Smooth muscle cell (in vitro differentiated cells): ENCODE data around the gene CFD. TPM values are rescaled to one million over a fixed set of nuclear protein-coding genes. Genes with fewer than 3 reads are reported as not detected.

Experiments used
- DNase-seq: peaks from one replicate; lab custom pipeline; 2025; ENCODE audit not compliant: unreplicated experiment; lab: John Stamatoyannopoulos, UW
- H2AFZ ChIP-seq: fragments of 200-600 bp; sonication (generic); 2 replicates; pipeline ENCODE4 v1.6.0; 2016; ENCODE audit warnings: antibody characterized with exemption, low read depth, mild to moderate bottlenecking
- H3F3A ChIP-seq: fragments of 200-600 bp; sonication (generic); 2 replicates; pipeline ENCODE4 v1.6.0; 2017; ENCODE audit warnings: antibody characterized with exemption, low read depth
- H3K27ac ChIP-seq: fragments of 200-600 bp; sonication (generic); 2 replicates; pipeline ENCODE4 v1.5.1; 2016; ENCODE audit warnings: low read depth, mild to moderate bottlenecking
- H3K27me3 ChIP-seq: fragments of 200-600 bp; sonication (generic); 2 replicates; pipeline ENCODE4 v1.6.1; 2016; ENCODE audit warnings: low read depth, mild to moderate bottlenecking
- H3K36me3 ChIP-seq: fragments of 200-600 bp; sonication (generic); 2 replicates; pipeline ENCODE4 v1.5.1; 2016; ENCODE audit warnings: low read depth
- H3K4me1 ChIP-seq: fragments of 200-600 bp; sonication (generic); 2 replicates; pipeline ENCODE4 v1.5.1; 2016; ENCODE audit warnings: low read depth
- H3K4me2 ChIP-seq: fragments of 200-600 bp; sonication (generic); 2 replicates; pipeline ENCODE4 v1.6.0; 2016; ENCODE audit warnings: mild to moderate bottlenecking
- H3K4me3 ChIP-seq: fragments of 200-600 bp; sonication (generic); 2 replicates; pipeline ENCODE4 v1.5.1; 2016; ENCODE audit warnings: mild to moderate bottlenecking
- H3K79me2 ChIP-seq: fragments of 200-600 bp; sonication (generic); 2 replicates; pipeline ENCODE4 v1.6.0; 2016; ENCODE audit warnings: low read depth, mild to moderate bottlenecking
- H3K9ac ChIP-seq: fragments of 200-600 bp; sonication (generic); 2 replicates; pipeline ENCODE4 v1.6.0; 2016; ENCODE audit warnings: low read depth
- H3K9me3 ChIP-seq: fragments of 200-600 bp; sonication (generic); replicated peaks from 2 replicates; pipeline ENCODE4 v1.5.1; 2016; ENCODE audit warnings: low read depth
- H4K20me1 ChIP-seq: fragments of 200-600 bp; sonication (generic); 2 replicates; pipeline ENCODE4 v1.6.0; 2016; ENCODE audit warnings: low read depth
- CTCF ChIP-seq: fragments of 200-600 bp; sonication (generic); IDR thresholded peaks from 2 replicates; pipeline ENCODE4 v1.5.1; 2017; ENCODE audit warnings: borderline replicate concordance, mild to moderate bottlenecking, antibody characterized with exemption; ENCODE audit not compliant: insufficient read depth, poor library complexity, severe bottlenecking
- WGBS: methylation state at CpG from one replicate; pipeline ENCODE4 v1.1.7; 2016; ENCODE audit warnings: low lambda C conversion rate; 5-methylcytosine and 5-hydroxymethylcytosine counted together
- polyA plus RNA-seq: library from polyadenylated mRNA; unstranded; fragments of >200 nt; fragmentation: Nextera tagmentation; extraction: Ambion mirVana; gene quantifications from 2 replicates; pipeline ENCODE4 v1.2.1, GENCODE V29; 2016
- total RNA-seq: library from RNA; depleted of rRNA; stranded (reverse); fragments of >200 nt; gene quantifications from 2 replicates; pipeline ENCODE4 v1.2.3, GENCODE V29; 2014

CFD gene
- total and polyA plus RNA-seq, 2 experiments from 2014 or later = 0.34 TPM; not detected in 1

- Histone ChIP-seq H3K9me3 (no peaks in the 10 kb centered on the region), H3K4me2 (no peak overlapping the region), H3F3A (no peaks in the 10 kb centered on the region), H3K79me2 (no peaks in the 10 kb centered on the region), H4K20me1 (peaks cover 75% of the 10 kb centered on the region), H2AFZ (no peak overlapping the region), H3K27ac (no peak overlapping the region), H3K4me1 (no peaks in the 10 kb centered on the region), H3K27me3 (no peaks in the 10 kb centered on the region), H3K36me3 (no peaks in the 10 kb centered on the region), H3K4me3 (no peak overlapping the region), H3K9ac (no peak overlapping the region)
- DNase-seq = no peak
- 59% methylated on average over 15 of the region's 22 CpGs for WGBS
- TF ChIP-seq CTCF = peak; percentile 12
Observed at GRCh38 chr19:883661-884211, 24.3 kb downstream of the CFD start.

DNA sequence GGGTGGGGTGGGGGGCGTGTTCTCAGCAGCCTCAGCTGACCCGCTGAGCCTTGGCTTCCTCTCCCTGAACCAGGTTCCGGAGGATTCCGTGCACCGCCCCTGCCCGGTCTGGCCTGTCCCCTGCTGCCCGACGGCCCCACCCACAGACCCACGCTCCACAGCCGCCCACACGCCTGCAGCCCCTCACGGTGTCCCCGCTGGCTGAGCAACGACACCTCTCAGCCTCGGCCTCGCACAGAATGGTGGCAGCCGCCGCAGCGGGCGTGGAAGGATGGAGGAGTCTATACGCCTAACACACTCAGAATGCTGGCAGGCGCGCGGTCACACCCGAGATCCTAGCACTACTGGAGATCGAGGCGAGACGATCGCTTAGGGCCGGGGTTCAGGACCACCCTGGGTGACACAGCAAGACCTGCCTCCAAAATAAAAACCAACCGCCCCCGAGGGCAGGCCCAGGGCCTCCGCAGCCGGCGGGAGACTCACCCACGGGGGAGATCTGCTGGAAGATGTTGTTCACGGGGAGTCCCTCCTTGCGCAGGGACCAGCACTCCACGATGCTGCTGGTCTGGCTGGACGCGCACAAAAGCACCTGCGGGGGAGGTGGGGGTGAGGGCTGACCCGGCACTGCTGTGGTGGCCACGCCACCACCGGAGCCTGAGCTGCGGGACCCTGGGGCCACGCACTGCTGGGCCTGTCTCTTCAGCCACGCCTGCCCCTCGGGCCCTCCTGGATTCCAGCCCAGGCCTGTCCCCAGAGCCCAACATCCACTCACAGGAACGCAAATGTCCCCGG lies 25.2 kb downstream of the CFD start:
- Histone ChIP-seq H3K4me1 (no peaks in the 10 kb centered on the region), H3F3A (no peaks in the 10 kb centered on the region), H3K9me3 (no peaks in the 10 kb centered on the region), H2AFZ (no peak overlapping the region), H3K27ac (no peak overlapping the region), H3K27me3 (no peaks in the 10 kb centered on the region), H3K36me3 (no peaks in the 10 kb centered on the region), H3K9ac (no peak overlapping the region), H3K4me2 (no peak overlapping the region), H4K20me1 (peaks cover 71% of the 10 kb centered on the region), H3K4me3 (no peak overlapping the region), H3K79me2 (no peaks in the 10 kb centered on the region)
- WGBS = 92% methylated on average over 39 of the region's 51 CpGs
- no peak for TF ChIP-seq CTCF
- no peak for DNase-seq

GRCh38 chr19:885536-886224 lies 26.2 kb downstream of the CFD start:
- H3K4me3 ChIP-seq = no peak overlapping the region
- no peaks in the 10 kb centered on the region for H3K4me1 ChIP-seq
- no peak overlapping the region for H3K27ac ChIP-seq
- no peak overlapping the region for H3K9ac ChIP-seq
- no peaks in the 10 kb centered on the region for H3K36me3 ChIP-seq
- no peak overlapping the region for H2AFZ ChIP-seq
- no peak for TF ChIP-seq CTCF
- H4K20me1 ChIP-seq = peaks cover 67% of the 10 kb centered on the region
- no peaks in the 10 kb centered on the region for H3F3A ChIP-seq
- no peak overlapping the region for H3K4me2 ChIP-seq
- peaks cover 2% of the 10 kb centered on the region for H3K79me2 ChIP-seq
- no peak for DNase-seq
- H3K9me3 ChIP-seq = no peaks in the 10 kb centered on the region
- WGBS = 97% methylated on average over 57 of the region's 64 CpGs
- H3K27me3 ChIP-seq = no peaks in the 10 kb centered on the region
